WTC11 (cell line): ENCODE results near the gene RETREG1. TPM values are rescaled to one million over a fixed set of nuclear protein-coding genes. Genes with fewer than 3 reads are reported as not detected.

Experiments
- ATAC-seq: fragments of 200-7000 bp; cut with Tn5 transposase; 2 replicates; pipeline ENCODE4 v1.10.0; 2021; ENCODE audit warnings: mild to moderate bottlenecking, moderate library complexity
- CTCF ChIA-PET: fragments of 300-600 bp; sonication (Branson Sonifier 250); formaldehyde crosslinking; loops from one replicate; lab custom pipeline; 2021; ENCODE audit warnings: antibody characterized with exemption; lab: Charles Lee
- POLR2A ChIA-PET: fragments of 350-600 bp; sonication (Branson Sonifier 250); formaldehyde crosslinking; loops from one replicate; lab custom pipeline; 2021; ENCODE audit warnings: antibody characterized with exemption; lab: Charles Lee
- DNase-seq: peaks from one replicate; pipeline ENCODE4 v3.0.0; 2021; ENCODE audit warnings: low spot score
- H3K27ac Mint-ChIP-seq: 2 replicates; pipeline ENCODE4 v1.8.0; 2021; ENCODE audit warnings: mixed read lengths
- H3K27me3 Mint-ChIP-seq: 2 replicates; pipeline ENCODE4 v1.8.0; 2021; ENCODE audit warnings: low read depth, mild to moderate bottlenecking, moderate library complexity, mixed read lengths
- H3K36me3 Mint-ChIP-seq: 2 replicates; pipeline ENCODE4 v1.8.0; 2021; ENCODE audit warnings: mixed read lengths
- H3K4me1 Mint-ChIP-seq: 2 replicates; pipeline ENCODE4 v1.8.0; 2022; ENCODE audit warnings: mixed read lengths
- H3K4me3 Mint-ChIP-seq: 2 replicates; pipeline ENCODE4 v1.8.0; 2021; ENCODE audit warnings: mild to moderate bottlenecking, moderate library complexity, mixed read lengths
- H3K9me3 Mint-ChIP-seq: 2 replicates; pipeline ENCODE4 v1.8.0; 2021; ENCODE audit warnings: mixed read lengths
- ATF3 ChIP-seq: sonication (generic); formaldehyde crosslinking; conservative IDR thresholded peaks from 2 replicates; pipeline ENCODE4 v1.8.1; 2022; ENCODE audit warnings: mild to moderate bottlenecking, missing genetic modification reagents
- CREB1 ChIP-seq: sonication (generic); formaldehyde crosslinking; IDR thresholded peaks from 2 replicates; pipeline ENCODE4 v1.8.0; 2023; ENCODE audit warnings: mild to moderate bottlenecking, missing genetic modification reagents
- IRF1 ChIP-seq: sonication (generic); formaldehyde crosslinking; IDR thresholded peaks from 2 replicates; pipeline ENCODE4 v1.8.0; 2023; ENCODE audit warnings: missing genetic modification reagents
- MYBL2 ChIP-seq: sonication (generic); formaldehyde crosslinking; IDR thresholded peaks from 2 replicates; pipeline ENCODE4 v1.8.1; 2023; ENCODE audit warnings: mild to moderate bottlenecking, moderate library complexity, missing genetic modification reagents
- NFATC4 ChIP-seq: fragments of 250-450 bp; sonication (Bioruptor Pico); IDR thresholded peaks from 2 replicates; pipeline ENCODE4 v1.9.0; 2021; ENCODE audit warnings: mild to moderate bottlenecking
- SMAD3 ChIP-seq: sonication (generic); formaldehyde crosslinking; IDR thresholded peaks from 2 replicates; pipeline ENCODE4 v1.8.0; 2022; ENCODE audit warnings: missing genetic modification reagents, mild to moderate bottlenecking, borderline replicate concordance
- STAT6 ChIP-seq: sonication (generic); formaldehyde crosslinking; conservative IDR thresholded peaks from 2 replicates; pipeline ENCODE4 v1.8.1; 2023; ENCODE audit warnings: mild to moderate bottlenecking, low read depth, missing genetic modification reagents, moderate library complexity
- TP53 ChIP-seq: sonication (generic); formaldehyde crosslinking; IDR thresholded peaks from 2 replicates; pipeline ENCODE4 v1.8.1; 2023; ENCODE audit warnings: mild to moderate bottlenecking, missing genetic modification reagents
- ZMAT4 ChIP-seq: fragments of 250-450 bp; sonication (Bioruptor Pico); IDR thresholded peaks from 2 replicates; pipeline ENCODE4 v1.9.0; 2021; ENCODE audit warnings: mild to moderate bottlenecking
- ZNF263 ChIP-seq: sonication (generic); formaldehyde crosslinking; IDR thresholded peaks from 2 replicates; pipeline ENCODE4 v1.8.1; 2022; ENCODE audit warnings: low read depth, mild to moderate bottlenecking, moderate library complexity, missing genetic modification reagents
- ZNF396 ChIP-seq: fragments of 250-450 bp; sonication (Bioruptor Pico); IDR thresholded peaks from 2 replicates; pipeline ENCODE4 v1.8.0; 2021; ENCODE audit warnings: mild to moderate bottlenecking, moderate library complexity, borderline replicate concordance
- total RNA-seq: library from RNA; stranded (reverse); gene quantifications from 3 replicates; pipeline ENCODE4 v1.2.3, GENCODE V29; 2021
- TF ChIP-seq, protein P1 (sequence below): sonication (generic); formaldehyde crosslinking; IDR thresholded peaks from 2 replicates; pipeline ENCODE4 v1.8.0; 2022; ENCODE audit warnings: mild to moderate bottlenecking, missing genetic modification reagents
- TF ChIP-seq, protein P2 (sequence below): sonication (generic); formaldehyde crosslinking; IDR thresholded peaks from 2 replicates; pipeline ENCODE4 v1.8.1; 2022; ENCODE audit warnings: missing genetic modification reagents, borderline replicate concordance
- TF ChIP-seq, protein P3 (sequence below): sonication (generic); formaldehyde crosslinking; IDR thresholded peaks from 2 replicates; pipeline ENCODE4 v1.8.1; 2022; ENCODE audit warnings: low read depth, mild to moderate bottlenecking, moderate library complexity, missing genetic modification reagents, borderline replicate concordance

RETREG1 gene
- total RNA-seq, 1 experiment from 2014 or later, result 2.2 TPM

DNA sequence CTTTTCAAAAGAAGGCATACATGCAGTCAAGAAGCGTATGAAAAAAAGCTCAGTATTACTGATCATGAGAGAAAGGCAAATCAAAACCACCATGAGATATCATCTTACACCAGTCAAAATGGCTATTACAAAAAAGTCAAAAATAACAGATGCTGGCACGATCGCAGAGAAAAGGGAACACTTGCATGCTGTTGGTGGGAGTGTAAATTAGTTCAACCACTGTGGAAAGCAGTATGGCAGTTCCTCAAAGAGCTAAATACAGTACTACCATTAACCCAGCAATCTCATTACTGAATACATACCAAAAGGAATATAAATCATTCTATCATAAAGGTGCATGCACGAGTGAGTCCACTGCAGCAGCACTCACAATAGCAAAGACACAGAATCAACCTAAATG is 24.5 kb downstream of the RETREG1 start:
- Mint-ChIP-seq H3K27me3 (no peaks in the 10 kb centered on the region; the same call in 1 of the 2 replicates), H3K4me3 (no peak overlapping the region), H3K9me3 (peaks cover 7% of the 10 kb centered on the region), H3K36me3 (peaks cover under 1% of the 10 kb centered on the region; the same call in 1 of the 2 replicates), H3K4me1 (peaks cover 13% of the 10 kb centered on the region), H3K27ac (no peak overlapping the region)
- ChIA-PET CTCF (interaction anchor here (0.8 to 1.0 kb wide), 2 partner anchors 33 to 177 kb away, joined by 3 to 4 read pairs; no protein-coding TSS in a partner anchor), POLR2A (interaction anchor here (0.6 kb wide), 1 partner anchor 23 kb away, joined by 4 read pairs; no protein-coding TSS in a partner anchor)
- no peak for ATAC-seq
- no peak for TF ChIP-seq ZNF263 (CRISPR knock-in tag)
- no peak for TF ChIP-seq ATF3 (CRISPR knock-in tag)
- no peak for TF ChIP-seq IRF1 (CRISPR knock-in tag)
- TF ChIP-seq SMAD3 (CRISPR knock-in tag), result no peak
- no peak for TF ChIP-seq MYBL2 (CRISPR knock-in tag)
- no peak for TF ChIP-seq CREB1
- no peak for TF ChIP-seq ZMAT4
- TF ChIP-seq NFATC4 (CRISPR knock-in tag), result no peak
- TF ChIP-seq TP53 (CRISPR knock-in tag), result no peak
- TF ChIP-seq, protein P1, sequence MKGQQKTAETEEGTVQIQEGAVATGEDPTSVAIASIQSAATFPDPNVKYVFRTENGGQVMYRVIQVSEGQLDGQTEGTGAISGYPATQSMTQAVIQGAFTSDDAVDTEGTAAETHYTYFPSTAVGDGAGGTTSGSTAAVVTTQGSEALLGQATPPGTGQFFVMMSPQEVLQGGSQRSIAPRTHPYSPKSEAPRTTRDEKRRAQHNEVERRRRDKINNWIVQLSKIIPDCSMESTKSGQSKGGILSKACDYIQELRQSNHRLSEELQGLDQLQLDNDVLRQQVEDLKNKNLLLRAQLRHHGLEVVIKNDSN (CRISPR knock-in tag), result no peak
- no peak for DNase-seq

DNA sequence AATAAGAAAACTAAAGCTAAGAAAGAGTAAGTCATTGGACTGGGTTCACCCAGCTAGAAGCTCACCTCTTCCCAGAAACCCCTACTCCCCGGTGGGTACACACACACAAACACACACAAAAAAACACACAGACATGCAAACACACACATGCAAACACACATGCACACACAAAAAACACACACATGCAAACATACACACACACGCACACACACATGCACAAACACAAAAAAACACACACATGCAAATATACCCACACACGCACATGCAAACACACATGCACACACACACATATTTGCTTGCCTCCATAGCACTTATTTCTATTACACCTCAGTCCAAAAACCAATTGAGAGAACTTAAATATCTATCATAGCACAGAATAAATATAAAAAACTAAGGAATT is 26.1 kb downstream of the RETREG1 start:
- peaks cover 15% of the 10 kb centered on the region for H3K36me3 Mint-ChIP-seq
- TF ChIP-seq, protein P2, sequence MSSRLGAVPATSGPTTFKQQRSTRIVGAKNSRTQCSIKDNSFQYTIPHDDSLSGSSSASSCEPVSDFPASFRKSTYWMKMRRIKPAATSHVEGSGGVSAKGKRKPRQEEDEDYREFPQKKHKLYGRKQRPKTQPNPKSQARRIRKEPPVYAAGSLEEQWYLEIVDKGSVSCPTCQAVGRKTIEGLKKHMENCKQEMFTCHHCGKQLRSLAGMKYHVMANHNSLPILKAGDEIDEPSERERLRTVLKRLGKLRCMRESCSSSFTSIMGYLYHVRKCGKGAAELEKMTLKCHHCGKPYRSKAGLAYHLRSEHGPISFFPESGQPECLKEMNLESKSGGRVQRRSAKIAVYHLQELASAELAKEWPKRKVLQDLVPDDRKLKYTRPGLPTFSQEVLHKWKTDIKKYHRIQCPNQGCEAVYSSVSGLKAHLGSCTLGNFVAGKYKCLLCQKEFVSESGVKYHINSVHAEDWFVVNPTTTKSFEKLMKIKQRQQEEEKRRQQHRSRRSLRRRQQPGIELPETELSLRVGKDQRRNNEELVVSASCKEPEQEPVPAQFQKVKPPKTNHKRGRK (CRISPR knock-in tag), result no peak
- TF ChIP-seq TP53 (CRISPR knock-in tag) (no peak), STAT6 (CRISPR knock-in tag) (no peak), SMAD3 (CRISPR knock-in tag) (no peak), ZNF396 (CRISPR knock-in tag) (no peak)
- TF ChIP-seq, protein P3, sequence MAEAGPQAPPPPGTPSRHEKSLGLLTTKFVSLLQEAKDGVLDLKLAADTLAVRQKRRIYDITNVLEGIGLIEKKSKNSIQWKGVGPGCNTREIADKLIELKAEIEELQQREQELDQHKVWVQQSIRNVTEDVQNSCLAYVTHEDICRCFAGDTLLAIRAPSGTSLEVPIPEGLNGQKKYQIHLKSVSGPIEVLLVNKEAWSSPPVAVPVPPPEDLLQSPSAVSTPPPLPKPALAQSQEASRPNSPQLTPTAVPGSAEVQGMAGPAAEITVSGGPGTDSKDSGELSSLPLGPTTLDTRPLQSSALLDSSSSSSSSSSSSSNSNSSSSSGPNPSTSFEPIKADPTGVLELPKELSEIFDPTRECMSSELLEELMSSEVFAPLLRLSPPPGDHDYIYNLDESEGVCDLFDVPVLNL, result no peak
- TF ChIP-seq, all 79 proteins: peak for 0
- Mint-ChIP-seq H3K9me3 (peaks cover 22% of the 10 kb centered on the region), H3K27ac (no peak overlapping the region), H3K4me1 (peaks cover 22% of the 10 kb centered on the region), H3K27me3 (no peaks in the 10 kb centered on the region; the same call in 1 of the 2 replicates), H3K4me3 (no peak overlapping the region)
- no peak for ATAC-seq
- no peak for DNase-seq
- ChIA-PET POLR2A (no interaction called here), CTCF (no interaction called here)
